HepG2 (cell line): Measurements from ENCODE around the gene LTA4H. TPM values are rescaled to one million over a fixed set of nuclear protein-coding genes. Genes with fewer than 3 reads are reported as not detected.

ENCODE experiments used
- ARHGAP35 ChIP-seq: sonication (generic); formaldehyde crosslinking; IDR thresholded peaks from 2 replicates; pipeline ENCODE4 v1.9.0; 2022; ENCODE audit warnings: mild to moderate bottlenecking, inconsistent platforms, moderate library complexity, missing genetic modification reagents, borderline replicate concordance
- ARNT2 ChIP-seq: sonication (generic); formaldehyde crosslinking; IDR thresholded peaks from 2 replicates; pipeline ENCODE4 v1.8.0; 2022; ENCODE audit warnings: mild to moderate bottlenecking, low read depth, missing genetic modification reagents, moderate library complexity
- ELF3 ChIP-seq: IDR thresholded peaks from 2 replicates; pipeline ENCODE4 v1.6.1; 2016; ENCODE audit warnings: missing genetic modification reagents, missing compliant biosample characterization
- FOXC1 ChIP-seq: sonication (generic); formaldehyde crosslinking; IDR thresholded peaks from 2 replicates; pipeline ENCODE4 v1.8.0; 2022; ENCODE audit warnings: mild to moderate bottlenecking, missing genetic modification reagents, borderline replicate concordance
- GFI1 ChIP-seq: sonication (generic); formaldehyde crosslinking; IDR thresholded peaks from 2 replicates; pipeline ENCODE4 v1.5.0; 2020; ENCODE audit warnings: missing genetic modification reagents, mild to moderate bottlenecking, borderline replicate concordance
- HOMEZ ChIP-seq: IDR thresholded peaks from 2 replicates; pipeline ENCODE4 v1.6.1; 2016; ENCODE audit warnings: low read depth
- MAX ChIP-seq: IDR thresholded peaks from 2 replicates; pipeline ENCODE4 v1.6.1; 2012; ENCODE audit warnings: inconsistent platforms
- NFKB2 ChIP-seq: sonication (generic); formaldehyde crosslinking; IDR thresholded peaks from 2 replicates; pipeline ENCODE4 v1.4.0; 2020; ENCODE audit warnings: missing genetic modification reagents, borderline replicate concordance
- RFX5 ChIP-seq: IDR thresholded peaks from 2 replicates; pipeline ENCODE4 v1.6.1; 2011; ENCODE audit warnings: low read depth, low read length, improper control_type of control experiment
- RNF2 ChIP-seq: fragments of 450-650 bp; conservative IDR thresholded peaks from 2 replicates; pipeline ENCODE4 v1.6.1; 2016; ENCODE audit warnings: low read depth
- SIN3A ChIP-seq: IDR thresholded peaks from 2 replicates; pipeline ENCODE4 v1.6.1; 2011; ENCODE audit warnings: low read depth, mild to moderate bottlenecking, control low read depth, low read length, borderline replicate concordance
- TFDP1 ChIP-seq: IDR thresholded peaks from 2 replicates; pipeline ENCODE4 v1.6.1; 2016; ENCODE audit warnings: missing compliant biosample characterization, missing genetic modification reagents, borderline replicate concordance
- TMF1 ChIP-seq: sonication (generic); formaldehyde crosslinking; IDR thresholded peaks from 2 replicates; pipeline ENCODE4 v1.8.1; 2022; ENCODE audit warnings: low read depth, missing genetic modification reagents
- ZNF138 ChIP-seq: sonication (generic); formaldehyde crosslinking; IDR thresholded peaks from 2 replicates; pipeline ENCODE4 v1.5.0; 2020; ENCODE audit warnings: mild to moderate bottlenecking, low read depth, missing genetic modification reagents
- ZNF251 ChIP-seq: sonication (generic); formaldehyde crosslinking; IDR thresholded peaks from 2 replicates; pipeline ENCODE4 v1.9.0; 2021; ENCODE audit warnings: mild to moderate bottlenecking, missing genetic modification reagents
- ZNF574 ChIP-seq: sonication (generic); formaldehyde crosslinking; IDR thresholded peaks from 2 replicates; pipeline ENCODE4 v1.4.0; 2020; ENCODE audit warnings: missing genetic modification reagents
- ZNF878 ChIP-seq: sonication (generic); formaldehyde crosslinking; IDR thresholded peaks from 2 replicates; pipeline ENCODE4 v1.8.1; 2023; ENCODE audit warnings: mild to moderate bottlenecking, missing genetic modification reagents, moderate library complexity
- polyA plus RNA-seq, 8 experiments: library from polyadenylated mRNA; depleted of rRNA in 3 of 8; stranded (reverse) in 7 of 8; unstranded in 1 of 8; fragments of >200 nt; fragmentation: Illumina TruSeq in 4 of 8; extraction: Trizol in 4 of 8; gene quantifications; 2 replicates each; pipeline versions ENCODE4 v1.2.1 to v1.2.3, GENCODE V29; 2011 to 2016; ENCODE audit warnings: low read depth in 4 of 8, missing spikeins in 1 of 8, mixed read lengths in 1 of 8; ENCODE audit not compliant: insufficient read depth in 1 of 8
- total RNA-seq, 5 experiments: library from RNA; depleted of rRNA; stranded (reverse); fragments of >200 nt; fragmentation: Illumina TruSeq; extraction: Trizol; gene quantifications; 2 replicates each; pipeline ENCODE4 v1.2.3, GENCODE V29; 2016; ENCODE audit warnings: low read depth in 1 of 5
- TF ChIP-seq, protein P1 (sequence below): sonication (generic); formaldehyde crosslinking; IDR thresholded peaks from 2 replicates; pipeline ENCODE4 v1.4.0; 2020; ENCODE audit warnings: missing genetic modification reagents
- TF ChIP-seq, protein P2 (sequence below): sonication (generic); formaldehyde crosslinking; IDR thresholded peaks from 2 replicates; pipeline ENCODE4 v1.5.0; 2020; ENCODE audit warnings: missing genetic modification reagents
- TF ChIP-seq, protein P3 (sequence below): sonication (generic); formaldehyde crosslinking; IDR thresholded peaks from 2 replicates; pipeline ENCODE4 v1.8.0; 2022; ENCODE audit warnings: mild to moderate bottlenecking, missing genetic modification reagents, borderline replicate concordance

LTA4H gene
- total and polyA plus RNA-seq, 2 of the 13 experiments (the other 11 are each of a cell fraction or from before 2014, with no cell fraction given), result 87.5 to 90.4 TPM

GRCh38 chr12:96035283-96036236 is at the start of gene LTA4H (continued):
- TF ChIP-seq ARNT2 (CRISPR knock-in tag) (0 out of 2 replicates have a peak, but pooled peaks have one; percentile 54), MAX (peak; percentile 40), ZNF878 (CRISPR knock-in tag) (peak; percentile 75), ELF3 (CRISPR knock-in tag) (peak; percentile 50), RFX5 (no peak), NFKB2 (CRISPR knock-in tag) (peak; percentile 28; the same call in 1 of the 2 replicates), ZNF138 (CRISPR knock-in tag) (no peak), TFDP1 (CRISPR knock-in tag) (no peak), FOXC1 (peak; percentile 71; the same call in 1 of the 2 replicates), SIN3A (peak; percentile 60; the same call in 1 of the 2 replicates), TMF1 (no peak), GFI1 (CRISPR knock-in tag) (no peak), ZNF574 (CRISPR knock-in tag) (peak; percentile 86), ZNF251 (CRISPR knock-in tag) (no peak), RNF2 (no peak), HOMEZ (peak; percentile 45; the same call in 1 of the 2 replicates), ARHGAP35 (no peak)
- TF ChIP-seq, protein P1, sequence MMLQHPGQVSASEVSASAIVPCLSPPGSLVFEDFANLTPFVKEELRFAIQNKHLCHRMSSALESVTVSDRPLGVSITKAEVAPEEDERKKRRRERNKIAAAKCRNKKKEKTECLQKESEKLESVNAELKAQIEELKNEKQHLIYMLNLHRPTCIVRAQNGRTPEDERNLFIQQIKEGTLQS (CRISPR knock-in tag), result 0 out of 2 replicates have a peak, but pooled peaks have one; percentile 17
- TF ChIP-seq, protein P2, sequence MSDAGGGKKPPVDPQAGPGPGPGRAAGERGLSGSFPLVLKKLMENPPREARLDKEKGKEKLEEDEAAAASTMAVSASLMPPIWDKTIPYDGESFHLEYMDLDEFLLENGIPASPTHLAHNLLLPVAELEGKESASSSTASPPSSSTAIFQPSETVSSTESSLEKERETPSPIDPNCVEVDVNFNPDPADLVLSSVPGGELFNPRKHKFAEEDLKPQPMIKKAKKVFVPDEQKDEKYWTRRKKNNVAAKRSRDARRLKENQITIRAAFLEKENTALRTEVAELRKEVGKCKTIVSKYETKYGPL (CRISPR knock-in tag), result no peak
- TF ChIP-seq, protein P3, sequence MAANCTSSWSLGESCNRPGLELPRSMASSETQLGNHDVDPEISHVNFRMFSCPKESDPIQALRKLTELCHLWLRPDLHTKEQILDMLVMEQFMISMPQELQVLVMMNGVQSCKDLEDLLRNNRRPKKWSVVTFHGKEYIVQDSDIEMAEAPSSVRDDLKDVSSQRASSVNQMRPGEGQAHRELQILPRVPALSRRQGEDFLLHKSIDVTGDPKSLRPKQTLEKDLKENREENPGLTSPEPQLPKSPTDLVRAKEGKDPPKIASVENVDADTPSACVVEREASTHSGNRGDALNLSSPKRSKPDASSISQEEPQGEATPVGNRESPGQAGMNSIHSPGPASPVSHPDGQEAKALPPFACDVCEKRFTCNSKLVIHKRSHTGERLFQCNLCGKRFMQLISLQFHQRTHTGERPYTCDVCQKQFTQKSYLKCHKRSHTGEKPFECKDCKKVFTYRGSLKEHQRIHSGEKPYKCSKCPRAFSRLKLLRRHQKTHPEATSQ (CRISPR knock-in tag), result no peak
